Activated CD4-positive, alpha-beta T cell treated with anti-CD3 and anti-CD28 coated beads for 36 hours (primary cell): ENCODE measurements around the gene MOV10. TPM values are rescaled to one million over a fixed set of nuclear protein-coding genes. Genes with fewer than 3 reads are reported as not detected.

ENCODE experiments used
- ATAC-seq: fragments of 200-7000 bp; cut with Tn5 transposase; one replicate; pipeline ENCODE4 v1.10.0; 2021; ENCODE audit warnings: mild to moderate bottlenecking, moderate library complexity
- CTCF ChIA-PET: fragments of 350-600 bp; sonication (Branson Sonifier 250); formaldehyde crosslinking; loops from one replicate; lab custom pipeline; 2021; ENCODE audit warnings: antibody characterized with exemption; lab: Charles Lee
- POLR2A ChIA-PET: fragments of 350-600 bp; sonication (Branson Sonifier 250); formaldehyde crosslinking; loops from one replicate; lab custom pipeline; 2021; ENCODE audit warnings: antibody characterized with exemption, inconsistent platforms; lab: Charles Lee
- DNase-seq: peaks from one replicate; pipeline ENCODE4 v3.0.0-alpha.2; 2020
- H3K27ac Mint-ChIP-seq: one replicate; pipeline ENCODE4 v1.8.0; 2021; ENCODE audit warnings: mixed read lengths
- H3K27me3 Mint-ChIP-seq: one replicate; pipeline ENCODE4 v1.8.0; 2021; ENCODE audit warnings: mixed read lengths
- H3K36me3 Mint-ChIP-seq: one replicate; pipeline ENCODE4 v1.8.0; 2021; ENCODE audit warnings: low read depth, mixed read lengths
- H3K4me1 Mint-ChIP-seq: one replicate; pipeline ENCODE4 v1.8.0; 2021; ENCODE audit warnings: mixed read lengths
- H3K4me3 Mint-ChIP-seq: one replicate; pipeline ENCODE4 v1.8.0; 2021; ENCODE audit warnings: mild to moderate bottlenecking, moderate library complexity, mixed read lengths
- H3K9me3 Mint-ChIP-seq: one replicate; pipeline ENCODE4 v1.8.0; 2021; ENCODE audit warnings: low read depth, mixed read lengths
- intact Hi-C, 2 experiments: fragments of 100-400 bp; cut with DNase I in 1 of 2; cut with micrococcal nuclease in 1 of 2; formaldehyde crosslinking; loops; one replicate each; pipeline versions ENCODE4 v1.14.2 to v1.15.1; 2022 to 2024; cut with DNase I, micrococcal nuclease
- total RNA-seq, 2 experiments: library from RNA; stranded (reverse); gene quantifications; one replicate each; pipeline ENCODE4 v1.2.3, GENCODE V29; 2021

The MOV10 gene
- total RNA-seq, 2 experiments from 2014 or later = 80.3 to 87.5 TPM

GRCh38 chr1:112729909-112730308 is 55.5 kb downstream of the MOV10 start:
- DNase-seq = no peak
- H3K4me3 Mint-ChIP-seq = no peak overlapping the region
- no peak for ATAC-seq
- no peak overlapping the region for H3K27ac Mint-ChIP-seq
- peaks cover 7% of the 10 kb centered on the region for H3K4me1 Mint-ChIP-seq
- CTCF ChIA-PET = interaction anchor here (0.8 to 2.3 kb wide), 5 partner anchors 8 to 79 kb away, joined by 3 to 12 read pairs (median 6); a partner anchor contains a TSS
- H3K36me3 Mint-ChIP-seq = no peaks in the 10 kb centered on the region
- intact Hi-C loops = no loop called here
- H3K9me3 Mint-ChIP-seq = no peaks in the 10 kb centered on the region
- peaks cover 8% of the 10 kb centered on the region for H3K27me3 Mint-ChIP-seq
- POLR2A ChIA-PET = no interaction called here

GRCh38 chr1:112731451-112731850 is 57.0 kb downstream of the MOV10 start:
- peaks cover 8% of the 10 kb centered on the region for H3K27me3 Mint-ChIP-seq
- peaks cover 14% of the 10 kb centered on the region for H3K4me1 Mint-ChIP-seq

DNA sequence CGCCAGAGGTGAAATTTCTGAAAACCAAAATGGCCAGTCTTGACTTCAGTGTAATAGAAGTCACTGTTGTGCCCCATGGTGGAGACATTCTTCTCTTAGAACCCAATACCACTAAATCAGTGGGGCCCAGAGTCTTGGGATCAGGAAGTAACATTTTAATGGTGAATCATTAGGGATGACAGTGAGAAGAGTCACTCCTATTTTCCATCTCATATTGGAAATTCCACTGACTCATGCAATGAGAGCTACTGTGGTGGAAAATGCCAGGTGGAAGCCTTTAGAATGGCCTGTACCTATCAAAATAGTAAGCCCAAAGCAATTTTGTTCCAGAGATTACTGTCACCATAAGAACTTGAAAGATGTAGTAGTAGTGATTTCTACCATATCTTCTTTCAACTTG is 61.3 kb downstream of the MOV10 start:
- ATAC-seq = peak; percentile 87
- H3K4me1 Mint-ChIP-seq = peaks cover 24% of the 10 kb centered on the region
- DNase-seq = no peak
- ChIA-PET POLR2A (interaction anchor here (0.6 kb wide), 1 partner anchor 31 kb away, joined by 3 read pairs; no protein-coding TSS in a partner anchor), CTCF (interaction anchor here (0.6 to 1.3 kb wide), 4 partner anchors 15 to 300 kb away, joined by 3 to 4 read pairs (median 3); no protein-coding TSS in a partner anchor)
- H3K36me3 Mint-ChIP-seq = no peaks in the 10 kb centered on the region
- intact Hi-C loops = no loop called here
- H3K9me3 Mint-ChIP-seq = peaks cover 2% of the 10 kb centered on the region
- peaks cover 35% of the 10 kb centered on the region for H3K27me3 Mint-ChIP-seq
- H3K27ac Mint-ChIP-seq = no peak overlapping the region
- no peak overlapping the region for H3K4me3 Mint-ChIP-seq

More at GRCh38 chr1:112731451-112731850, 57.0 kb downstream of the MOV10 start:
- H3K4me3 Mint-ChIP-seq = no peak overlapping the region
- DNase-seq (no peak), ATAC-seq (no peak)
- CTCF ChIA-PET = no interaction called here
- H3K36me3 Mint-ChIP-seq = no peaks in the 10 kb centered on the region
- H3K27ac Mint-ChIP-seq = no peak overlapping the region
- POLR2A ChIA-PET = no interaction called here
- intact Hi-C loops = no loop called here
- no peaks in the 10 kb centered on the region for H3K9me3 Mint-ChIP-seq

DNA sequence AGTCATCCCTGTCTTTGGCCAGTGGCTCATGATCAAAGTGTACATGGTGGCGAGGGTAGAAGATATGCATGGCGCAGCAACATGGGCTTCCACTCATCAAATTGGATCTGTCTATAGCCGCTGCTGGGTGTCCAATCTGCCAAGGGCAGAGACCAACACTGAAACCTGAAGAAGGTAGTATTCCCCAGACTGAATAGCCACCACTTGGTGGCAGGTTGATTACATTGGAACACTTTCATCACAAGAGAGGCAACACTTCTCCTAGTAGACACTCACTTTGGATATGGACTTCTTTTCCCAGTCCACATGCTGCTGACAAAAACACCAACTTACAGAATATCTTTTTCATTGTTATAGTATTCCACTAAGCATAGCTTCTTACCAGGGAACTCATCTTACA is 63.1 kb downstream of the MOV10 start:
- no peak for ATAC-seq
- H3K27me3 Mint-ChIP-seq = peaks cover 48% of the 10 kb centered on the region
- no peak overlapping the region for H3K4me3 Mint-ChIP-seq
- peaks cover 2% of the 10 kb centered on the region for H3K9me3 Mint-ChIP-seq
- peaks cover 24% of the 10 kb centered on the region for H3K4me1 Mint-ChIP-seq
- H3K27ac Mint-ChIP-seq = no peak overlapping the region
- intact Hi-C loops = no loop called here
- CTCF ChIA-PET = interaction anchor here (0.8 kb wide), 1 partner anchor 16 kb away, joined by 3 read pairs; no protein-coding TSS in a partner anchor
- DNase-seq = no peak
- H3K36me3 Mint-ChIP-seq = no peaks in the 10 kb centered on the region
- POLR2A ChIA-PET = no interaction called here

DNA sequence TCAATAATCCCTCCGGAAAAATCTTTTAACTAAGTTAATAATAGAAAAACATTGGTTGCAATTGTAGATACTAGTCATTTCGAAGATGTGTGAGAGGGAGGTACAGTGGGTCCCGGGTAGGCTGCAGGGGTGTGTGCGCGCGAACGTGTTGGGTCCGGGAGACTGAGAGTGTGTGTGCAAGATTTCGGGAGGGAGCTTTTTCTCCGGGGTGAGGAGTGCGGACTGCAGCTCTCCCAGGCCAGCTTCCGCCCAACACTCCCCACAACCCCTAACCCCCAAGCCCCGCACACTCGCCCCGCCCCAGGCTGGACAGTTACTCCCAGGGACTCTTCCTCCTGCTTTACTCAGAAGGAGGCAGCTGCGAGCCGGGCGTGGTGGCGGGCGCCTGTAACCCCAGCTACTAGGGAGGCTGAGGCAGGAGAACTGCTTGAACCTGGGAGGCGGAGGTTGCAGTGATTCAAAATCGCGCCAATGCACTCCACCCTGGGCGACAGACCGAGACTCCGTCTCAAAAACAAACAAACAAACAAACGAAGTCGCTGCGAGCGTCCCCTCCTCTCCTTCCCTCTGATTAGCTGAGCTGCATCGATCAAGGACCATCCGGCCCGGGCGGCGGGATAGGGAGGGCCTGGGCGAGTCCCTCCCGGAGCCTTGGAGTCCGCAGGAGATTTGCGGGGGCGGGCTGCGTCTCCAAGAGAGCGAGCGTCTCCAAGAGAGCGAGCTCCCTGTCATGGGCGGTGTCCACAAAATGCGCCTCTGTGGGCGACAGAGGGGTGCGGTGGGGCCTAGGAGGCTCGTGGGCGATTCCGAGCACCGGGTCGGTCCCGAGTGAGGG is 68.9 kb downstream of the MOV10 start:
- ChIA-PET CTCF (interaction anchor here (0.7 to 1.7 kb wide), 3 partner anchors 17 to 60 kb away, joined by 3 to 6 read pairs (median 3); no protein-coding TSS in a partner anchor), POLR2A (interaction anchor here (0.6 kb wide), 2 partner anchors 13 to 1496 kb away, joined by 3 to 4 read pairs; no protein-coding TSS in a partner anchor)
- intact Hi-C loops = no loop called here
- Mint-ChIP-seq H3K27me3 (peaks cover 61% of the 10 kb centered on the region), H3K4me3 (peak overlapping the region; percentile 38), H3K36me3 (no peaks in the 10 kb centered on the region), H3K9me3 (peaks cover 2% of the 10 kb centered on the region), H3K27ac (no peak overlapping the region), H3K4me1 (peaks cover 6% of the 10 kb centered on the region)
- ATAC-seq (no peak), DNase-seq (peak; percentile 37)

- CTCF ChIA-PET = interaction anchor here (0.6 to 1.7 kb wide), 5 partner anchors 23 to 70 kb away, joined by 3 to 6 read pairs (median 5); no protein-coding TSS in a partner anchor
Observed at GRCh38 chr1:112744009-112744578, 69.6 kb downstream of the MOV10 start.

DNA sequence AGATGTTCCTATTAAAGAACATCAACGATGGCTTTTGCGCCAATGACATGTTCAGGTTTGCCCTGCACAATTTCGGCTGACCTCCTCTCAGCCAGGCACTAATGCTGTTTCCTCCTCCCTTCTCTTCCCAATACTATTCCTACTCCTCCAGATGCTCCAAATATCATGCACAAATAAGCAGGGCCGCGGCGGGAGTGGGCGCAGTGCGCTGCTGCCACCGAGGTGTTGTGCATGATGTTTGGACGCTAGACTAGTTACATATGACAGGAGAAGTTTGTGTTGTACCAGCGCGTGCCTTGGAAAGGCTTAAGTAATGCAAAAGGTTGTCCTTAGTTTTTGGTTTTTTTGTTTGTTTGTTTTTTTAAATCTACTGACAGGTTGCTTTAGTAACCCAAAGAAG is 73.9 kb downstream of the MOV10 start:
- H3K27me3 Mint-ChIP-seq = peaks cover 30% of the 10 kb centered on the region
- H3K9me3 Mint-ChIP-seq = peaks cover 2% of the 10 kb centered on the region
- peaks cover 2% of the 10 kb centered on the region for H3K4me1 Mint-ChIP-seq
- POLR2A ChIA-PET = no interaction called here
- no peak for ATAC-seq
- intact Hi-C loops = no loop called here
- CTCF ChIA-PET = no interaction called here
- no peak overlapping the region for H3K4me3 Mint-ChIP-seq
- DNase-seq = no peak
- H3K36me3 Mint-ChIP-seq = no peaks in the 10 kb centered on the region
- no peak overlapping the region for H3K27ac Mint-ChIP-seq

More at GRCh38 chr1:112744009-112744578, 69.6 kb downstream of the MOV10 start:
- no peaks in the 10 kb centered on the region for H3K36me3 Mint-ChIP-seq
- peak; percentile 42 for ATAC-seq
- intact Hi-C loops = no loop called here
- H3K27ac Mint-ChIP-seq = no peak overlapping the region
- H3K4me3 Mint-ChIP-seq = no peak overlapping the region
- peaks cover 6% of the 10 kb centered on the region for H3K4me1 Mint-ChIP-seq
- POLR2A ChIA-PET = interaction anchor here (0.6 kb wide), 1 partner anchor 14 kb away, joined by 4 read pairs; no protein-coding TSS in a partner anchor
- peaks cover 59% of the 10 kb centered on the region for H3K27me3 Mint-ChIP-seq
- H3K9me3 Mint-ChIP-seq = peaks cover 2% of the 10 kb centered on the region
- DNase-seq = peak; percentile 27

Other genes starting within 250 kb of the MOV10 start
- gene WNT2B, start 165.7 kb upstream of the MOV10 start, total RNA-seq = under 1 TPM; 0.11 to 0.12 TPM
- 10 to 100 TPM; 10.0 to 10.6 TPM for gene ST7L, start 55.5 kb upstream of the MOV10 start, total RNA-seq
- 100 to 1,000 TPM; 251 to 302 TPM for gene CAPZA1, start 54.8 kb upstream of the MOV10 start, total RNA-seq
- gene RHOC, start 32.5 kb downstream of the MOV10 start, total RNA-seq = 10 to 100 TPM; 32.8 to 45.7 TPM
- gene PPM1J, start 40.7 kb downstream of the MOV10 start, total RNA-seq = under 1 TPM; 0.75 to 0.88 TPM